ENCODE data around the gene CD300LF. TPM values are rescaled to one million over a fixed set of nuclear protein-coding genes. Genes with fewer than 3 reads are reported as not detected.

CD300LF gene
- total RNA-seq, 4 donors from 2014 or later, result 0.27 to 0.41 TPM; not detected in 2

DNA sequence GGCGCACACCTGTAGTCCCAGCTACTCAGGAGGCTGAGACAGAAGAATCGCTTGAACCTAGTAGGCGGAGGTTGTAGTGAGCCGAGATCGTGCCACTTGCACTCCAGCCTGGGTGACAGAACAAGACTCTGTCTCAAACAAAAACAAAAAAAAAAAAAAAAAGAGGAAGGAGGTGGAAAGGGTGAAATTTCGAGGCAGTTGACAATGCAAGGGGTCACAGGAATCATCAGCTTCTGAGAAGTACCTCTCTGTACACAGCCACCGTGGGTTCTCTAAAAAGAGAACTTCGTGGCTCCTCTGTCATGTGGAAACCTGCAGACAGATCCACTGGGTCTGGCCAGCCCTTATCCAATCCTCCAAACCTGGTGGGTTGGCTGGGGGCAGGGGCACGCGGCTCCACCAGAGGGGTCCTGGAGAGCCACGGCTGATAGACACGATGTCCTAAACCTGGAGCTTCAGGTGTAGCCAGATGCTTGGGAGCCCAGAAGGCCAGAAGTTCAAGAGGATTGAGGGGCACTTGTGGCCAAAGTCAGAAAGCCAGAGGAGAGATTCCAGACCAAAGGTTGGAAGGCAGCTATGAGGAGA lies 540 bp upstream of the CD300LF start:
- H3K9me3 ChIP-seq, result no peaks in the 10 kb centered on the region
- no peaks in the 10 kb centered on the region for H3K36me3 ChIP-seq
- H3K27ac ChIP-seq, result no peak overlapping the region
- no peak for DNase-seq
- no peaks in the 10 kb centered on the region for H3K4me1 ChIP-seq
- TF ChIP-seq, protein P1, sequence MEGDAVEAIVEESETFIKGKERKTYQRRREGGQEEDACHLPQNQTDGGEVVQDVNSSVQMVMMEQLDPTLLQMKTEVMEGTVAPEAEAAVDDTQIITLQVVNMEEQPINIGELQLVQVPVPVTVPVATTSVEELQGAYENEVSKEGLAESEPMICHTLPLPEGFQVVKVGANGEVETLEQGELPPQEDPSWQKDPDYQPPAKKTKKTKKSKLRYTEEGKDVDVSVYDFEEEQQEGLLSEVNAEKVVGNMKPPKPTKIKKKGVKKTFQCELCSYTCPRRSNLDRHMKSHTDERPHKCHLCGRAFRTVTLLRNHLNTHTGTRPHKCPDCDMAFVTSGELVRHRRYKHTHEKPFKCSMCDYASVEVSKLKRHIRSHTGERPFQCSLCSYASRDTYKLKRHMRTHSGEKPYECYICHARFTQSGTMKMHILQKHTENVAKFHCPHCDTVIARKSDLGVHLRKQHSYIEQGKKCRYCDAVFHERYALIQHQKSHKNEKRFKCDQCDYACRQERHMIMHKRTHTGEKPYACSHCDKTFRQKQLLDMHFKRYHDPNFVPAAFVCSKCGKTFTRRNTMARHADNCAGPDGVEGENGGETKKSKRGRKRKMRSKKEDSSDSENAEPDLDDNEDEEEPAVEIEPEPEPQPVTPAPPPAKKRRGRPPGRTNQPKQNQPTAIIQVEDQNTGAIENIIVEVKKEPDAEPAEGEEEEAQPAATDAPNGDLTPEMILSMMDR (IDR thresholded peaks at IDR 0.05), result no peak
- no peak for TF ChIP-seq POLR2A (IDR thresholded peaks at IDR 0.05)
- H3K27me3 ChIP-seq, result no peaks in the 10 kb centered on the region
- intact Hi-C loops (cut with DNase I; ENCODE audit: low total_unique reads), result no loop called here
- H3K4me3 ChIP-seq, result no peak overlapping the region

DNA sequence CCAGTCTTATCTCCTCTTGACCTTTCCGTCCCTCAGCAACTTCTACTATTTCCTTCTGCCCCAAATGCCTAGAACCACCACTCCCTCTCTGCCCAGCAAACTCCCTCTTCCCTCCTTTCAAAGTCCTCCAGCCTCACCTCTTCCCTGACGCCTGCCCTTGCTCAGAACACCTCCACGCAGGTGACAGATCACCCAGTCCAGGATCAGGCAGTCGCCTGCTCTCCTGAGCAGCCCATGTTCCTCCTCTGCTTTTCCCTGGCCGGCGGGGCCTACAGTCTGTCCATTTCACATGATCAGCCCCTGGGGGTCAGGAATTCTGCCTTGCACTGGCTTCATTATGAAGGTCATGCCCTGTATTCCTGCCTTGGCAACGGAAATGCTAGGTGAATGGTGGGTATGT lies 422 bp downstream of the CD300LF start:
- Histone ChIP-seq H3K27ac (no peak overlapping the region), H3K27me3 (no peaks in the 10 kb centered on the region), H3K4me1 (no peaks in the 10 kb centered on the region), H3K9me3 (no peaks in the 10 kb centered on the region), H3K4me3 (no peak overlapping the region), H3K36me3 (no peaks in the 10 kb centered on the region)
- intact Hi-C loops (cut with DNase I; ENCODE audit: low total_unique reads), result no loop called here
- TF ChIP-seq, protein P1 (IDR thresholded peaks at IDR 0.05), result no peak
- TF ChIP-seq POLR2A (IDR thresholded peaks at IDR 0.05), result no peak
- no peak for DNase-seq

DNA sequence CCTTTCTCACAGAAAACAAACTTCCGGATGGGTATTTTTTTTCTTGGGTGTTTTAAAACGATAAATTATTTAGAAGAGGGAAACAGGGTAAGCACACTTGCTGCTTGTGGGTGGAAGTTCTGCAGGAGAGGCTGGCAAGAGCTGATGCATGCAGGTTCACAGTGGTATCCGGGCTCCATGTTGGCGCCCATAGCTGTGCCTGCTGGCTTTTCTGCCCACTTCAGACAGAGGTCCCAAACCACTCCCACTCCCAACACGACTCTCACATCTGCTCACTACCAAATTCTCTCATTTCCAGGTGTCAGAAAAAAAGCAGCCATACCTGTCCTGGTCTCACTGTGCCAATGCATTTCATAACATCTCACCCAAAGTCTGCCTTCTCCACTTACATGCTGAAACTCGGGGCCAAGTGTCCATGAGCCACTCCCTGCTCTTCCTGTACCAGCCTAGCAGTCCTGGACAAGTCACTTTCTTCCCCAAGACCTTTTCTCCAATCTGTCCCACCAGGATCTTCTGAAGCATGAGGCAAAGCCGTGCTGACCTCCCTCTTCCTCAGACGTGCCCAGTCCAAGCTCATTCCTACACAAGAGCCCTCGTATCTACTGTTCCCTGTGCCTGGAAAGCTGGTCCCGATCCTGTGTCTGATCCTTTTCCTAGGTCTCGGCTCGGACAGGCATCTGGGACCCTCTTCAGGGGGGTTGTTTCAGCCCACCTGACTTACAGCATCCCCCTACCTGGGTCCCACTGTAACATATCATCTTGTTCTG lies 1.5 kb downstream of the CD300LF start:
- intact Hi-C loops (cut with DNase I; ENCODE audit: low total_unique reads), result no loop called here
- no peak for DNase-seq

DNA sequence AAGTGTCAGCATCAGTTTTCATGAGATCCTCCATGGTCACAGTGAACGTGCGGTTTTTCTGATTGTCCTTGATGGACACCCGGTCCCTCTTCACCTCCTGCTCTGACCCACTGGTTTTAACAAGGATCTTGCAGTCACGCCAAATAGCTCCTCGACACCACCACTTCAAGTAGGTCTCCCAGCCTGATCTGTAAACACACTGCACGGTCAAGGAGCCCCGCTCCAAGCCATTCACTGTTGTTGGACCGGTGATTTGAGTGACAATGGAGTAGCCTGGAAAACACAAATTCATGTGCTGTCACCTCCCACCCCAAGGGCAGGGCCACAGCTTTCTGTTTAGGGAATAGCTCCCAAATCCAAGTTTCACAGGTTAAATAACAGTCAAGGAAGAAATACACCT lies 8.2 kb downstream of the CD300LF start:
- H3K4me1 ChIP-seq, result no peaks in the 10 kb centered on the region
- H3K27me3 ChIP-seq, result no peaks in the 10 kb centered on the region
- no peak for TF ChIP-seq POLR2A (IDR thresholded peaks at IDR 0.05)
- TF ChIP-seq, protein P1 (IDR thresholded peaks at IDR 0.05), result no peak
- H3K9me3 ChIP-seq, result no peaks in the 10 kb centered on the region
- H3K36me3 ChIP-seq, result no peaks in the 10 kb centered on the region
- H3K27ac ChIP-seq, result no peak overlapping the region
- intact Hi-C loops (cut with DNase I; ENCODE audit: low total_unique reads), result no loop called here
- no peak for DNase-seq
- H3K4me3 ChIP-seq, result no peak overlapping the region

More for the DNA sequence above, 1.5 kb downstream of the CD300LF start:
- Histone ChIP-seq H3K9me3 (no peaks in the 10 kb centered on the region), H3K4me3 (no peak overlapping the region), H3K27ac (no peak overlapping the region), H3K36me3 (no peaks in the 10 kb centered on the region), H3K4me1 (no peaks in the 10 kb centered on the region), H3K27me3 (no peaks in the 10 kb centered on the region)
- TF ChIP-seq, protein P1 (IDR thresholded peaks at IDR 0.05), result no peak
- no peak for TF ChIP-seq POLR2A (IDR thresholded peaks at IDR 0.05)

DNA sequence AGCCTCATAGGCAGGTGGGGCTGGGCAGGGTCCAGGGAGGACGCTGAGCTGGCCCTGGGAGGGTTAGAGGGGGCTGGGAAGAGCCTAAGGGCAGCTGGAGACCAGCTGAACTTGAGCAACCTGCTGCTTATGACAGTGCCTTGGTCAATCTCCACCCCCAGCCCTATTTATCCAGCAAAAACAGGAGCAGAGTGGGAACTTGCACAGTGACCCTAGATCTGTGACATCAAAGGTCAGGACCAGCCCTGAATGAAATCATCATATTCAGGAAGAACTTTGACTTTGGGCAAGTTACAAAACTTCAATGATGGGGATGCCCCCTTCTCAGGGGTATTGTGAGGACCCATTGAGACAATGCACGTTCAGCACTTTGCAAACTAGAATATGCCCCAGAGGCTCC lies 9.4 kb downstream of the CD300LF start:
- Histone ChIP-seq H3K4me1 (no peaks in the 10 kb centered on the region), H3K36me3 (no peaks in the 10 kb centered on the region), H3K27ac (no peak overlapping the region), H3K27me3 (no peaks in the 10 kb centered on the region), H3K4me3 (no peak overlapping the region), H3K9me3 (no peaks in the 10 kb centered on the region)
- TF ChIP-seq, protein P1 (IDR thresholded peaks at IDR 0.05), result no peak
- TF ChIP-seq POLR2A (IDR thresholded peaks at IDR 0.05), result no peak
- DNase-seq, result no peak
- intact Hi-C loops (cut with DNase I; ENCODE audit: low total_unique reads), result no loop called here

Data from uterus (tissue), 4 donors.